Measurements from ENCODE around the gene DPP10.
A peak's percentile ranks its signal among the peaks of the same experiment; 100 is the strongest.

Gene DPP10

DNA sequence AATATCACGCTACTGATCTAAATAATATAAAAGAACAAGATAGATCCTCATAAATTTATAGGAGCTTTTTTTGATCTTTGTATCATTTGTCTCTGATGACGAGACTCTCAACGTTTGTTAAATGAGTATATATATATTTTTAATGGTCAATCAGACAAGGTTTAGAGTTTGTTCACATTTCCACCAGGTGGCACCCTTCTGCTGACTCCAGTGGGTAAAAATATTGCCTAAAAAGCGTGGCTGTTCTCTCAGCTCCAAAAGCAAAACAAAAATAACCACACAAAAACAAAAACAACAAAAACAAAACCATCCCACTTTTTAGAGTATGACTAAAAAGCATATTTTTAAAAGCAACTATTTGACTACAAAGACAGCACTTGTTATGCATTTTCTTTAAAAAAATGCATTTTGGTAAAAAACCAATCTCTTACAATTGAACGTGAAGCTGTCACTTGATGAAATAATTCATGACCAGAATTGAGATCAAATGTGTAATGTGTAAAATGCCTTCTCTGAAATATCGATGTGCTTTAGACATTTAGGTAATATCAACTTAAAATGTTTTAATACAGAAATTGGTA, 723.2 kb downstream of the DPP10 start:
- no peak overlapping the region for H3K27ac ChIP-seq
- TF ChIP-seq, protein P1, sequence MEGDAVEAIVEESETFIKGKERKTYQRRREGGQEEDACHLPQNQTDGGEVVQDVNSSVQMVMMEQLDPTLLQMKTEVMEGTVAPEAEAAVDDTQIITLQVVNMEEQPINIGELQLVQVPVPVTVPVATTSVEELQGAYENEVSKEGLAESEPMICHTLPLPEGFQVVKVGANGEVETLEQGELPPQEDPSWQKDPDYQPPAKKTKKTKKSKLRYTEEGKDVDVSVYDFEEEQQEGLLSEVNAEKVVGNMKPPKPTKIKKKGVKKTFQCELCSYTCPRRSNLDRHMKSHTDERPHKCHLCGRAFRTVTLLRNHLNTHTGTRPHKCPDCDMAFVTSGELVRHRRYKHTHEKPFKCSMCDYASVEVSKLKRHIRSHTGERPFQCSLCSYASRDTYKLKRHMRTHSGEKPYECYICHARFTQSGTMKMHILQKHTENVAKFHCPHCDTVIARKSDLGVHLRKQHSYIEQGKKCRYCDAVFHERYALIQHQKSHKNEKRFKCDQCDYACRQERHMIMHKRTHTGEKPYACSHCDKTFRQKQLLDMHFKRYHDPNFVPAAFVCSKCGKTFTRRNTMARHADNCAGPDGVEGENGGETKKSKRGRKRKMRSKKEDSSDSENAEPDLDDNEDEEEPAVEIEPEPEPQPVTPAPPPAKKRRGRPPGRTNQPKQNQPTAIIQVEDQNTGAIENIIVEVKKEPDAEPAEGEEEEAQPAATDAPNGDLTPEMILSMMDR (conservative IDR thresholded peaks at IDR 0.05) = peak; percentile 70

DNA sequence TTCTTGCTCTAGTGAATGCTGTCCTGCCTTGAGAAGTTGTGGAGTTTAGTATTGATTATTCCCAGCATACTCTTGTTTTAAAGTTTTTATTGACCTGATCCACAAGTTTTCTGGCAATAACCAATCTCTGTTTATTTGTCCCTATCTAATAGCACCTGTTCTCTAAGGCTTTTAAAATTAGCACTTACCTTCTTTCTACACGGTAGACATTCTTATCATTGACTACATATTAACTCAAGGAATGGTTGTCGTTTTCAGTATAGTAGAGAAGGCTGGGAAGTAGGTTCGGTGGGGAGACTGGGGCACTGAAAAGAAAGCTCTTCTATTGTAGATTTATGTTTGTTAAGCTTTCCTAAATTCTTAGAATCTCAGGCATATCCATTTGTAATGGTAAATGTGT, 726.0 kb downstream of the DPP10 start:
- H3K27ac ChIP-seq = no peak overlapping the region
- TF ChIP-seq, protein P1 (conservative IDR thresholded peaks at IDR 0.05) = no peak

DNA sequence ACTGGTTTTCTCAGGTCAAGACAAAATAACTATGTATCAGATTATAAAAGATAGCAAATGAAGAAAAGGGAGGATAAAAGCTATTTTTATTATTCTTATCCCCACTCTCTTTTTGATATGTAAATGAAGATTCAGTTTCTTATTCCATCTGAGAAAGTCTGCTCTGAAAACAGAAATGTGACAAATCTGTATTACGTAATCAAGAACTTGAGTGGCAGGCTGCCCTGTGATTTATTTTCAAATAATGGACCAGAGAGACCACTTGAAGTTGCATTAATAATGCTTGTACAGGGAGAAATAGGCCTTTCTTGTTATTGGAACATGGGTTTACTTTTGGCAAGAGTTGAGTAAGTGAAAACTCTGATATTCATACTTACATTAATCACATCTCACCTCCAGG, 727.4 kb downstream of the DPP10 start:
- TF ChIP-seq, protein P1 (conservative IDR thresholded peaks at IDR 0.05) = no peak
- no peak overlapping the region for H3K27ac ChIP-seq

DNA sequence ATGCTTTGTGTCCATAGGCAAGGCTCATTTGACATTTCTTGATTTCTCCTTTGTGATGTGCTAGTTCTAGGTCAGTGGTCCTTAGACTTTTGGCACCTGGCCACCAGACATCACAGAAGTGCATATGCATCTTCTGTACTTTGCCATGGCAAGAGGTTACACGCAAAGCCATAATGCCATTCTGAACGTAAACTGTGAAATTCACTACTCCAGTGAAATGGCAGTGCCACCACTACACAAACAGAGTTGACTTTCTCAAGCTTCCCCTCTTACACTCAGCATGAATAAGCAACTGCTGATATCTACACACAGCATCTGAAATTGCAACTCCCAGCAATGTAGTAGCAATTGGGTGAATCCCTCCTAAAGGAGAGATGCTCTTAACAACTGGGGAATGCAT, 729.3 kb downstream of the DPP10 start:
- no peak overlapping the region for H3K27ac ChIP-seq

DNA sequence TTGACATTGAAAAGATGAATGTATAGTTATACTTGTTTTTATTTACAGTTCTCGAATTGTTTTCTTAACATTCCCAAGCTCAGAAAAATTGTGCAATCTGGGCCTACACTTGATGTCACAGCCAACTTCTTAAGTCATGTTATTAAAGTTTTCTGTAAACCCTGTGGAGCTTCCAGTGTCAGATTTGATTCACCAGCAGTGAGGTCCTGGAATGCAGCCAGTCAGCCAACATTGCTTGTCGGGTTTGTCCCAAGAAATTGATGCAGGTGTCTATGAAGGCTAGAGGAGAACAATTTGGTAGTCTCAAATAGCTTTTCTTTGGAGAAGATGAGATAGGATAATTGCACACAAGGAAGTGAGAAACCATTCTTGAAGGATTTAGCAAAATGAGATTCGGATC, 732.2 kb downstream of the DPP10 start:
- TF ChIP-seq, protein P1 (conservative IDR thresholded peaks at IDR 0.05) = no peak
- H3K27ac ChIP-seq = no peak overlapping the region

More for the DNA sequence above, 729.3 kb downstream of the DPP10 start:
- TF ChIP-seq, protein P1 (conservative IDR thresholded peaks at IDR 0.05) = no peak

DNA sequence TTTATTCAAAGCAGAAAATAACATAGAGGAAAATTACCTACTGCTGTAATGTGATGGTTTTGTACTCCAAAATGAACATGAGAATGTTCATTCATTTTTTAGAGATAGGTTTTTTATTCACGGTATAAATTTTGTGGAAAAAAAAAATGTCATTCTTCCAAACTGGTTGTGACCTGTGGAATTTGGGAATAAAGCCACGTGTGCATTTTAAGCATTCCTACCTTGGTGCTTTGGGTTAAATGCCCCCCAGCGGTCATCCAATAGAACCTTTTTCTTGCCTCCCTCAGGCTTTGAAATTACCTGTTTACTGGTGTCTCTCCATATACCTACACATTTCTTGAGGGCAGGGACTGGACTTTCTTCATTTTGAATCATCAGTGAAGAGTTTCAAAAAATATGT, 740.7 kb downstream of the DPP10 start:
- H3K27ac ChIP-seq = no peak overlapping the region
- TF ChIP-seq, protein P1 (conservative IDR thresholded peaks at IDR 0.05) = peak; percentile 42; the same call in 1 of the 2 replicates

DNA sequence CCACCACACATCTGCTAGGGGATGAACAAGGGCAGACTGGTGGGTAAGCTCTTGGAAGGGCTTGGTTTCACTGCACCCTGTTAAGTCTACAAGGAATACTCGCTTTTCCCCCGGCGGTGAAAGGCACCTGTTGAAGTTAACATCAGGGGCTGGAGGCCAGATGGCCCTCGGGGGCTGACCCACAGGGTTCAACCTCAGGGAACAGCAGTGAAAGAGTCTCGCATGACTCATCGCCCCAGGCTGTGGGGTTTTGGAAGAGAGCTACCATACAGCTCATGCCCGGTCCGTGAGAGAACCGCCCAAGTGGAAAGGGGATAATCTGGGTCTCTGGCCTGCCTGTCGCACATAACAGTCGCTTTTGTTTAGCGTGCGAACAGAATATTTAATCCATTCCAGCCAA, 748.0 kb downstream of the DPP10 start:
- TF ChIP-seq, protein P1 (conservative IDR thresholded peaks at IDR 0.05) = no peak
- no peak overlapping the region for H3K27ac ChIP-seq
